NCI-H2227 (cell line): ENCODE data around the gene LILRA6.
"Not testable (repeated sequence)": the region's sequence is repeated elsewhere in the genome, so short reads cannot be mapped to it uniquely, and the experiment has no call there.

Source experiments
- DNase-seq: peaks from one replicate; lab custom pipeline; 2025; ENCODE audit not compliant: unreplicated experiment; lab: John Stamatoyannopoulos, UW

Gene LILRA6

DNA sequence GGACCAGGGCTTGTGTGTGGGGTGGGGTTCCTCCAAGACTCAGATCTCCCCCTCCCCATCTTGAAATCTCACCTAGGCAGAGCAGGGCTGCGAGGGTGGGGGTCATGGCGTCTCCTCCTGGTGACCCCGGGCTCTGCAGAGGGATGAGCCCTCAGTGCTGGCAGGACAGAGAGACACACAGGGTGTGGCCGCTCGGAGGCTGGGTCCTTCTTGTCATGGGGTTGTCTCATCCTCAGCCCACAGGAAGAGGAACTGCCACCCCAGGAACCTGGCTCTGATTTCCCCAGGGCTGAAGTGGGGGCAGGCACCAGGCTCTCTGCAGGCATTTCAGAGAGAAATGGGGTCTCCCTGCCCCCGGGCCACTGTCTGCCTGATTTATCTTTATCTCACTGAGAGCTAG is at the start of gene LILRA6:
TSS of gene LILRA6 (minus strand) at position 145 of the 400 bp plus-strand sequence.
- not testable (repeated sequence) for DNase-seq

DNA sequence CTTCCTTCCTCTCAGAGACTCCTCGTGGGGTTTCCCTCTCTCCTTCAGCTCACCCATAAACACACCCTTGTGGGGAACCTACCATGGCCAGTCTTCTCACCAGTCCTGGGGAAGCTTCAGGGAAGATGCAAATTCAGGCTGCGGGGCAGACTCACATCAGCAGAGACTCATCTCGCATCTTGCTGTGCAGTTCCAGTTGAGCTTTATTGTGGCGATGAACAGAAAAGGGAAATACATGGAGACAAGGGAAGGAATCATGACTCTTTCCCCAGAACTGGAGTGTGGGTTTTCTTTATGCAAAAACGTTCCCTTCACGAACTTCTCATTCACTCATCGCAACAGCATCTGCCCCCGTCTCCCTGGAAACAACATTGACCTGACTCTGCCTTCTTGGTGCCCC is 46.6 kb upstream of the LILRA6 start:
- not testable (repeated sequence) for DNase-seq

DNA sequence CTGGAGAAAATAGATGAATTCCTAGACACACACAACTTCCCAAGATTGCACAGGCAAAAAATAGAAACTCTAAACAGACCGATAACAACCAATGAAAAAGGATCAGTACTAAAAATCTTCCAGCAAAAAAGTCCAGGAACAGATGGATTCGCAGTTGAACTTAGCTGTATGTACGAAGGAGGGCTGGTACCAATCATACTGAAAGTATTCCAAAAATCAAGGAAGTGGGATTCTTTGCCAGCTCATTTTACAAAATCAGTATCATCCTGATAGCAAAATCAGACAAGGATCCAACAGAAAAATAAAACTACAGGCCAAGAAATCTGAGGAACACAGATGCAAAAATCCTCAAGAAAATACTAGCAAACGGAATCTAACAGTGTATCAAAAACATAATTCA is 44.9 kb upstream of the LILRA6 start:
- DNase-seq = no peak

DNA sequence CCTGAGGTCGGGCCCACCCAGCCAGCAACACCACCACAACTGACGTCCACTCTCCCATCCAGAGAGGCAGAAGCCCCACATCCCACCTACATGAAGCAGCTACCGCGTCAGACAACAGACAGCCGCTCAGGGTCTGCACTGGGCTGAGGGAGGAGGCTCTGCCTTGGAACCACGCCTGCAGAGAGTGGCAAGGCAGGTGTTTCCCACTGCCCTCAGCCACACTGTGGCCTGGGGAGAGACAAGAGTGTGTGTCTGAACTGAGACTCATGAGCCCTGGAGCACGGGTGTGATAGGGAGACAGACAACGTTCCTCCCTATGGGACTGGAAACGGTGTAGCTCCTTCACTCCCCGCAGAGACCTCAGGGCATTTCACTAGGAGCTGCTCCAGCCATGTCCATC is 43.7 kb upstream of the LILRA6 start:
- not testable (repeated sequence) for DNase-seq

DNA sequence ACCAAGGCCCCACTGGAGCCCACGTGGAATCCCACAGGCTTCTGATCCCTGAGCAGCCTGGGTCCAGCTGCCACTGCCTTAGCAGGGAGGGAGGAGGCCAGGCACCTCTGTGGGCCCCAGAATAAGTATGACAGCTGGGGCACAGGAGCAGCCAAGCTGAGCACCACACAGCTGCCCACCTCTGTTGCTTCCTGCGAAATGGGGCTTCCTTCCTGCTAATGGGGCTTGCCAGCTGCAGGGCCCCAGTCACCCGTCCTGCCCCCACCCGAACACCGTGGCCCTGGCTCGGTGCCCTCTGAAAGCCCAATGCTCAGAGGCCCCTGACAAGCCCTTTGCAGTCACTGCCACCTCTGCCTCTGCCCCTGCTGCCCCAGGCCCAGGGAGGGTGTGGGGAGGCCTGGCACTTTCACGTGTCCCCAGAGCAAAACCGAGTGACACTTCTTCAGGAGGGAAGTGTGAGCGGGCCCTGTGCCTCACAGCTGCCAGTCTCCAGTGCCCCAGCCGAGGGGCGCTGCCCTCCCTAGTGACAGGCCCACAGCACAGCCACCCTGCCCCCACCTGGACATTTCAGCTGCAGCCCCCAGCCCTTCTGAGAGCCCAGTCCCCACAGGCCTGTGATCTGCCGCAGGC is 43.0 kb upstream of the LILRA6 start:
- not testable (repeated sequence) for DNase-seq

DNA sequence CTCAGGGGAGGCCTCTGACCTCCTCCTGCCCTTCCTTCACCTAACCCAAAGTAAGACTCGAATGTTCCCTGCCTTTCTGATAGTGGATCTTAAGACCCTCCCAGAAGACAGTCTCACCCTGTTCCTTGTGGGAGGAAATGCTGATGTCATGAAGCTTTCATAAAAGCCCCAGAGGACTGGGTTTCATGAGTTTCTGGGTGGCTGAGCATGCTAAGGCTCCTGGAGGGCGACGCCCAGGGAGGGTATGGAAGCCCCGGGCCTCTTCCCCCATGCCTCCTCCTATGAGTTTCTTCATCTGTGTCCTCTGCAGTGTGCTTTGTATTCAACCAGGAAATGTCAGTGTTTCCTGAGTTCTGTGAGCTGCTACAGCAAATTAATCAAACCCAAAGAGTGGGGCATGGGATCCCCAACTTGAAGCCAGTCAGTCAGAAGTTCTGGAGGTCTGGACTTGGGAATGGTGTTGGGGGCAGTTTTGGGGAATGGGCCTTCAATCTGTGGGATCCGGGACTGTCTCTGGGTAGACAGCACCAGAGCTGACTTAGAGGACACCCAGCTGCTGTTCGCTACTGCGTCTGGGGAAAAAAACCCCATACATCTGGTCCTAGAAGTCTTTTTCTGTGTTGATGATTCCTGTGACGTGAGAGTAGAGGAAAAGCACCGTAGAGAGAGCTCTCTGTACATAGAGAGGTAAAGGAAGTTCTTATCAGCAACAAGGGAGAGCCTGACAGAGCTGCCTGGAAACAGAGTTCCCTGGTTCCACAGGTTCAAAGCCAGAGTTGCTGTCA is 40.3 kb upstream of the LILRA6 start:
- no peak for DNase-seq

DNA sequence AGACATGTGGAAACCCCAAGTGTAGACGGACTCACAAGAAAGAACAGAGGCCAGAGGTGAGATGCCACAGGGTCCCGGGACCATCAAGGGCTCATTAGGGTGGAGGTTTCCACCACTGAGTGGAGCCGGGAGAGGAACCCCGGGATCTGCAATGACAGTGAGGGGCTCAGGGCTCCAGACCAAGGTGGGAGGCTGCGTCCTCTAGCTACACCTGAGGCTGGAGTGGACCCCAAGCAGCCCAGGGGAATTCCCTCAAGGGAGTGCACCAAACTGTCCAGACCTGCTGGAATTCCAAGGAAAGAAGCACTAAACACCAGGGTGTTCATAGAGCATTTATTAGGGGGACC is 39.1 kb upstream of the LILRA6 start:
- not testable (repeated sequence) for DNase-seq

DNA sequence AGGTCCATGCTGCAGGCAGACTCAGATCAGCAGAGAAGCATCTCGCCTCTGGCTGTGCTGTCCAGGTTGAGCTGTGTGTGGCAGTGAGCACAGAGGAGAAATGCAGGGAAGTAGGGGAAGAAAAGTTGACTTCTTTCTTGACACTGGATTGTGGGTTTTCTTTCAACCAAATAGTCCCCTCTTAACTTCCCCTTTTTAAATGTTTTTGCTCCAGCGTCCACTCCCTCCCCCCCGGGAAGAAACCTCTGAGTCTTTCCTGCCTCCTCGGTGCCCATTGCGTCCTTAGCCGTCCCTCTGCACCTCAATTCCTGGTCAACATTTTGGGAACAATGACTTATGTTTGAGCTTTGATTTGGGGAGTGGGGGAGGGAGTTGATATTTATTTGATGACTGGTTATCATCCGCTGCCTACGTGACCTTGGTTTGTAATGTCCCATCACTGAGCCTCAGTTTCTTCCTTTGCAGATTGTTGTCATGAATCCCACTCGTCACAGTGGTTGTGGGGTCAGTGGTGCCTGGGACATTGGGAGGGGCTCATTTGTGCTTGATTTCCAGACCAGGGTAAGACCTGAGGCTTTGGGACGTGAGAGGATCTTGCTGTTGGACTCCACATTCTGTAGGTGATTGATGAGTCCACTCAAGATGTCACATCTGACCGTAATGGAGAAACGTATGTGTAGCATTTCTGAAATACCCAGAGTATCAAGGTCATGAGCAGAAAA is 38.6 kb upstream of the LILRA6 start, which contains the start of gene LILRB2:
TSS of gene LILRB2 (minus strand) at position 104 of the 722 bp plus-strand sequence. CDS start 614 bp downstream, outside the sequence.
- DNase-seq = no peak

DNA sequence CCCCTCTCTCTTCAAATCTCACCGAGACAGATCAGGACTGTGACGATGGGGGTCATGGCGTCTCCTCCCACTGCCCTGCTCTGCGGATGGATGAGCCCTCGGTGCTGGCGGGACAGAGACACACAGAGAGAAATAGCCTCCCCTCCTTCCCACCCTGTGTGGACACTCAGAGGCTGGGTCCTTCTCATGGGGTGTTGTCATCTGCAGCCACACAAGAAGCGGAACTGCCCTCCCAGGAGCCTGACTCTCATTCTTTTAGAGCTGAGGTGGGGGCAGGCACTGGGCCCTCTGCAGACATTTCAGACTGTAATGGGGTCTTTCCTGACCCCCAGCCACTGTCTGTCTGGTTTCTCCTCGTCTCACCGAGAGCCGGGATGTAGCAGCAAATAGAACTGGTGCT is 37.9 kb upstream of the LILRA6 start:
- not testable (repeated sequence) for DNase-seq

DNA sequence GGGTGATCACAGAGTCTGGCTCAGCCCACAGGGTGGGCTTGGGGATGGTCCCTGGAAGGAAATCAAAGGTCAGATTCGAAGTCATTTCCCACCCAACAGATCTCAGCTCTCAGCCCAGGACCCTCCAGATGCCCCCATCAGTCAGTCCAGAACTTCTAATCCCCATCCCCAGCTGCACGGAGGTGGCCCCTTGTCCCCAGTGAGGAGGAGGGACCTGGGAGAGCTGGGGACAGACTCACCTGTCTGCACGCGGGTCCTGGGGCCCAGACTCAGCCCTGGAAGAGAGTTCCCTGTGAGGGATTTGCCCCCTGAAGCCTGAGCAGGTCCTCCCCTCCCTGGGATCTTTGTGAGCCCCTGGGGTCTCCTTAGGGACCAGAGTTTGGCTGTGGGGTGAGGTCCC is 37.4 kb upstream of the LILRA6 start:
- DNase-seq = not testable (repeated sequence)

DNA sequence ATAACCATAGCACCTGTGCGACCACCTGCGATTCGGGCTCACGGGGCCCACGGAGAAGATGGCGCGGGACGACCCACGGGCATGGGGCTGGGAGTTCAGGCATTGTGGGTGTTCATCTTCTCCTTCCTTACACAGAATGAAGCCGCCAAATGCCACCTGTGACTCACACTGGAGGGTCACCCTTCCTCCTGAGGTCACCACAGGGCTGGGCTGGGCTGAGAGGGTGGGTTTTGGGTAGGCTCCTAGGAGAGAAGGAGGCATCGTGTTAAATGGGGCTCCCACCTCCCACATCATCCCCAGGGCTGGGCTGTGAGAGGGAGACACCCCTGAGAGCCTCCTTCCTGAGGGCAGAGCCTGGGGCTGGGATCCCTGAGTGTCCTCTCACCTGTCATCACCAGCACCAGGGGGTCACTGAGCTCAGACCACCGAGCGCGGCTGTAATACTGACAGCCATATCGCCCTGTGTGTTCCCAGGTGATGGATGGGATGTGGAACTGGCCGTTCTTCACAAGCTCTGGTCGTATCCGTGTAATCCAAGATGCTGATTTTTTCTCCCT is 36.9 kb upstream of the LILRA6 start:
- DNase-seq = no peak

DNA sequence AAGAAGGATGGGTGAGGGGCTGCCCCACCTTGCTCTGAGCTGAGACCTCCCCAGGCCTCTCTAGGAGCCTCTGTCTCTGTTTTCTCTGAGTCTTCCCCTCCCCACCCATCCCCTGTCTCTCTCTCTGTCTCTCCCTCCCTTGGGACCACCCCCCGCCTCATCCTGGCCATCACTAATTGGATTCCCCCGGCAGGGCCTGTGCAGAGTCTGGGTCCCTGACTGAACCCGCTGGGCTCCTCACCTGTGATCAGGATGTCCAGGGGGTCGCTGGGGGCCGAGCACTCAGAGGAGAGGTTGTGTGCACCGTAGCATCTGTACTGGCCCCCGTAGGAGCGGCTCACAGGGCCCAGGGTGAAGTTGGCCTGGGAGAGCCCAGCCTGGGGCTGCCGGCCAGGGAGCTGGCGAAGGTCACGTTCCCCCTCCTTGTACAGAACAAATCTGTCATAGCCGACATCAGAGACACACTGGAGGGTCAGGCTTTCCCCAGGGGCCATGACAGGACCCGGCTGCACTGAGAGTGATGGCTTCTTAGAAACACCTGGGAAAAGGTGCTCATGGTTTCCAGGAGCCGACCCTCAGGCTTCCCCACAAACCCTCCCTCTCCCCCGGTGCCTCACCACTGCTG is 36.1 kb upstream of the LILRA6 start:
- not testable (repeated sequence) for DNase-seq

DNA sequence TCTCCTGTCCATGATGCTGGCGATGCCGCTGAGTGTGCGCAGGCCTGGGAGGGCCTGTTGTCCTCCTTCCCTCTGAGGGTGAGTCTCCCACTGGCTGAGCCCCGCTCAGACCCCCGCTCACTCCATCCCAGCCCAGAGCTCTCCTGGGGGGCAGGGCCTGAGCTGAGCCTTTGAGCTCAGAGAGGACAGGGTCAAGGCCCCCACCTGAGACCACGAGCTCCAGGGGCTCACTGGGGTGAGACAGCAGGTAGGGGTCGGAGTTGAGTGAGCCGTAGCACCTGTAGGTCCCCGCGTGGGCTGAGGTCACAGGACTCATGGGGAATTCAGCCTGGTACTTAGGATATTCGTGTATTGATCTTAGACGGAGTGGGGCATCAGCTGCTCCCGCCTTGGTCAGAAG is 35.5 kb upstream of the LILRA6 start:
- not testable (repeated sequence) for DNase-seq

DNA sequence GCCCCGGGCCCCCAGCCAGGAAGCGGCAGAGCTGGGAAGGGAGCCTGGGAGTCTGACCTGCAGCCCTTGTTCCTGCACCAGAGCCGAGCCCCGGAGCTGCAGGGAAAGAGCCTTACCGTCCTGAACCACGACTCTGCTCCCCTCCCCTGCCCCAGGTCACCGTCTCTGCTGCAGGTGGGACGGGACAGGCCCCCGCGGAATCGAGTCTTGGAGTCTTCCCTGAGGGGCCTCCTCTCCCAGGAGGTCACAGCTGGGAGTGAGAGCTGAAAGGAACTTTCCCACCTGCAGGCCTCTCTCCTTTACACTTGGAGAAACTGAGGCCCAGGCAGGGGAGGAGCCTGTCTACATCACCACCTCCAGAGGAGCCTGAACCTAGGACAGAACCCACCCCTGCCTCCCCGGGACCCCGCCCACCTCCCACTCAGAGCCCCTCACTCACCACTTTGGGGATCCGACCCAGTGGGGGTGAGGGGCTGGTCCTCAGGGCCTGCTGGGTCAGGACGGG is 34.6 kb upstream of the LILRA6 start:
- DNase-seq = not testable (repeated sequence)

DNA sequence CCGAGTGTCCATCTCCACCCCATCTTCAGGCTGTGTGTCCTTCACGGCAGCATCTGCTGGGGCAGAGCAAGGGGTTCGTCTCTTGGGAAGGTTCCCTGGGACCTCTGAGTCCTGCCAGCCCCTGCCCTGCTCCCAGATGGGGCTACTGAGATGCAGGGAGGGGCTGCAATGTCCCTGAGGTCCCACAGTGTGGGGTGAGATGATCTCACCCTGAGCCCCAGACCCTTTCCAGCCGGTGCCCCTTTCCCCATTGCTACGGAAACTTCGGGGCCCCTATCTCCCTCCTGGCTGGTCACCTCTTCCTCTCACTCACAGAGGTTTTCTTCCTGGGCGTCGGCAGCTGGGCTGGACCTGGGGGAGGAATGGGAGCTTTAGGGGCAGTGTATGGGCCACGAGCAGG is 33.4 kb upstream of the LILRA6 start:
- DNase-seq = no peak

DNA sequence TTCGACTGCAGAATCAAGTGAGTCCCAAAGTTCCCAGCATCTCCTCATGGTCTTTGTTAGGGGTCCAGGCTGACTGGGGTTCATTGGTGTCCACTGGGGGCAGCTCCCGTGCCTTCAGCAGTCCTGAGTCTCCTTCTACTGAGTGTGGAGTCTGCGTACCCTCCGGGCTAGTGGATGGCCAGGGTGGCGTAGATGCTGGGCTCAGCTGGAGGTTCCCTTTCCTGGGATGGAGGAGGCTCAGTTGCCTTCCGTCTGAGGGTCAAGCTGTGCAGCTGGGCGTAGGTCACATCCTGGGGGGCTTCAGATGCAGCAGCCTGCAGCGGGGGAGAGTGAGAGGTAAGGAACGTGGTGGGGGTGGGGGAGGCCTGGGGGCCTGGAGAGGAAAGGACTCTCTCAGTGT is 31.9 kb upstream of the LILRA6 start:
- not testable (repeated sequence) for DNase-seq

DNA sequence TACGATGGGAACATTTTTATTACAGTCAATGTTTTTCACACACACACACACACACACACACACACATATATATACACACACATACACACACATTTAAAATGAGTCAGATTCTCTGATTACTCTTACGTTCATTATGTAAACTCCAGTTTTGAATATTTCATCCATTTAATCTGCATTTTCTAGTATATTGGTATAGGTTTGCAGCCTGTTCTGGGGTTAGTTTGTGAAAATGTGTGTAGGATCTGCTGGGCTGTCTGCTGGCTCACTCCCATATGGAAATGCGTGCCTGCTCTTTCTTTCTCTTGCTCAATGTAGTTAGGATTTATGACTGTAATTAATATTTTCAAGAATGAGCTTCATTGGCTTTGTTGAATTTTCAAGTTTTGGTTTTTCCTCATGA is 31.2 kb upstream of the LILRA6 start:
- DNase-seq = no peak

DNA sequence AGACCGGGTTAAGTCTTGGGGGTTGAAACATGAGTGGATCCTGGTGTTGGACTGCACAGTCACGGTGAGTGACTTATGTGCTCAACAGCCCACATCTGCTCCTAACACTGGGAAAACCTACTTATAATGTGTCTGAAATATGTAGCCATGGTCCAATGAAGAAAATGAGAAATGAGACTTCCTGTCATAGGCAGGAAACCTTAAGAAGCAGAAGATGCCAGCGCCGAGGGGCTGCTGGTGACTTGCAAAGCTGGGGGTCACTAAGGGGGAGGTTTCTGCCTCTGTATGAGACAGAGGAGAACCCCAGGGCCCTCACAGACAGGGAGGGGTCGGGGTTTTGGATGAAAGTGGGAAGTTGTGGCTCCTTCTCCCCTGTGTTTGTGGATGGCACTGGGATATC is 29.6 kb upstream of the LILRA6 start:
- not testable (repeated sequence) for DNase-seq

DNA sequence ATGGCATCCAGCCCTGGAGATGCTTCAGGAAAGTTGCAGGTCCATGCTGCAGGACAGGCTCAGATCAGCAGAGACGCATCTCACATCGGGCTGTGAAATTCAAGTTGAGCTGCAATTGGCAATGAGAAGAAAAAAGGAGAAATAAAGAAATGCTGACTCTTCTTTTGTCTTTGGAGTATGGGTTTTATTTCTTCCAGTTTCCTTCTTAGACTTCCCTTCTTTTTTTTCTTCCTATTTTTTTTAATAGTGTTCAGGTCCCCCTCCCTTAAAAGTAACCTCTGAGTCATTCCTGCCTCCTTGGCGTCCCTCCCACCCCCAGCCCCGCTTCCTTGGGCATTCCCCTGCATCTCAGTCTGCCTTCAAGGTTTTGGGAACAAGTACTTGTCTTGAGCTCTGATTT is 29.0 kb upstream of the LILRA6 start:
- DNase-seq = not testable (repeated sequence)

DNA sequence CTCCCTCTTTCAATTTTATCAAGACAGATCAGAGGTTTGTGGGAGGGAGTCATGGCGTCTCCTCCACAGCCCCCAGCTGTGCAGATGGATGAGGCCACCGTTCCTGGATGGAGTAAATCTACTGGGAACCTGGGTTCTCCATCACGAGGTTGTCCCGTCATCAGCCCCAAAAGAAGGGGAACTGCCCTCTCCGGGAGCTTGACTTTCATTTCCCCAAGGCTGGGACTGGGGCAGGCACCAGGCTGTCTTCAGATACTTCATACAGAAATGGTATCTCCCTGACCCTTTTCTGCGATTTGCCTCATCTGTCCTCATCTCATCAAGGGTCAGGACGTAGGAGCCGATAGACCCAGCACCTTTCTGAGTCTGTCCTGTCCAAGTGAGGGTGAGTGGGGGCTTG is 28.5 kb upstream of the LILRA6 start:
- DNase-seq = no peak

DNA sequence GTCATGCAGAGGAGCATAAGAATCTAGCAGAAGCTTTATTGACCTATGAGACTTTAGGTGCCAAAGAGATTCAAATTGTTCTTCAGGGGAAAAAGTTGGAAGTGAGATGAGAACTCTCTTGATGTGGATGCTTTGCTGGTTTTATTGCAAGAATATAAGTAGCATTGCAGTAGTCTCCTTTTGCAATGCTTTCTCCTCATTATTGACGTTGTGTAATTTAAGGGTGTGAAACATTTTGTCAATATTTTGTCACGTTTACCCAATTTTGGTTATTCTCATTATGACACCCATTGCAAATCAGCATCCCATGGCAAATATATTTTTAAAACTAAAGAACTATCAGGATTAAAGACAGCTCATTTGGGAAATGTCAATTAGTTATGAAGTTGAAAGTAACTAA is 26.3 kb upstream of the LILRA6 start:
- no peak for DNase-seq
